HUES64 (cell line): ENCODE data around the gene LY86.
A peak's percentile ranks its signal among the peaks of the same experiment; 100 is the strongest.

Experiments
- H3K27ac ChIP-seq: 2 replicates; pipeline ENCODE4 v1.7.0; 2013; ENCODE audit warnings: low read depth, low read length, inconsistent platforms
- H3K27me3 ChIP-seq: 2 replicates; pipeline ENCODE4 v1.6.1; 2013; ENCODE audit warnings: mild to moderate bottlenecking, low read length; ENCODE audit not compliant: insufficient read depth
- H3K36me3 ChIP-seq: 2 replicates; pipeline ENCODE4 v1.6.1; 2013; ENCODE audit warnings: mild to moderate bottlenecking, low read length; ENCODE audit not compliant: insufficient read depth
- H3K4me1 ChIP-seq: 2 replicates; pipeline ENCODE4 v1.6.1; 2013; ENCODE audit warnings: mild to moderate bottlenecking, low read length, moderate library complexity; ENCODE audit not compliant: insufficient read depth
- H3K4me3 ChIP-seq: 2 replicates; pipeline ENCODE4 v1.5.1; 2013; ENCODE audit warnings: mild to moderate bottlenecking, low read length, moderate library complexity
- H3K9ac ChIP-seq: 2 replicates; pipeline ENCODE4 v1.6.1; 2013; ENCODE audit warnings: mild to moderate bottlenecking, low read depth, low read length
- H3K9me3 ChIP-seq: 2 replicates; pipeline ENCODE4 v1.6.1; 2013; ENCODE audit warnings: low read depth, low read length; ENCODE audit not compliant: insufficient read depth
- WGBS: fragments of 150-250, 120-280 bp; methylation state at CpG from one replicate; pipeline ENCODE4 v1.1.7; 2013; ENCODE audit warnings: missing lambda C conversion rate; 5-methylcytosine and 5-hydroxymethylcytosine counted together

The LY86 gene

DNA sequence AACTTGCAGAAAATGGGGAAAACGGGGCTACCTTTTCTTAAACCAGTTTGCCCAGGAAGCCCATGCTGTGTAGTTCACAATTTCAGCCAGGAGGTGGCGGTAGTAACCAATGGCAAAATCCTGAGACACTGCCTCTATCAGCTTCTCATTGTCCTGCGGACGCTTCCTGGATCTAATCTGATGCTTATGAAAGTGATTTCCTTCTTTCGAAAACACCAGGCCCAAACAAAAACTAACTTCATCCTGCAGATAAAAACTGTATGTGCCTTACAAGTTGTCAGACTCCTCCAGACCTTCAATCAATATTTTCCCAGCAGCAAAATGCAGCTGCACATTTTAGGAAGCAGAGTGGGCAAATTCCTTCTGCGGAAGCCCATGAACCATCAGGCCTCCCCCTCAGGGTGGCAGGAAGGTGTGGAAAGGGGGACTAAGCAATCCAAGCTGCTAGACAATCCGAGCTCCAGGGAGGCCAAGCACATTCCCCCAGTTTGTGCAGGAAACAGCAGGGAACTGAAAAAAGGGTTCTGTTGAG, 88.5 kb downstream of the LY86 start:
- Histone ChIP-seq H3K27me3 (no peaks in the 10 kb centered on the region), H3K4me3 (no peak overlapping the region), H3K4me1 (peaks cover 27% of the 10 kb centered on the region), H3K9me3 (no peaks in the 10 kb centered on the region), H3K9ac (no peak overlapping the region), H3K27ac (no peak overlapping the region), H3K36me3 (no peaks in the 10 kb centered on the region)
- WGBS = 24% methylated on average over 7 of the region's 7 CpGs

DNA sequence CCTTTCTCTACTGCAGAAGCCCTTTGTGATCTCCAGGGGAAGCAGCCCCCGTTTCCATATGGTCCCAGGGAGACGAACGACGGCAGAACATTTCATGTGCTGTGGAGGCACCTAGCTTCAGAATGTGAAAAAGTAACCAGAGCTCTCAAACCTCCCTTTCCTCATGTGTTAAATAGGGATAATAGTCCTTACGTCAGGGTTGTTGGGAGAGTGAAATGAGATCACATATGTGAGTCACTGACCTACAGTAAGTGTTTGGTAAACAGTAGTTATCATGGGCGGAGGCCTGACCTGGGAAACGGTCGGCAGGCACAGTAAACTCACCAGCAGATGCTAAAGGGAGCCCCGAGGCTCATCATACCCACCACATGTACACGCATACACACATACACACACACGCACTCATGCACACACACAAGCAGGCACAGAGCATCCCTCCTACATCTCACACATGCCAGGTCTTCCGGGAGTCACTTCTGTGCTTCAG, 89.7 kb downstream of the LY86 start:
- WGBS = 63% methylated on average over 12 of the region's 12 CpGs
- H3K4me3 ChIP-seq = no peak overlapping the region
- H3K27ac ChIP-seq = no peak overlapping the region

DNA sequence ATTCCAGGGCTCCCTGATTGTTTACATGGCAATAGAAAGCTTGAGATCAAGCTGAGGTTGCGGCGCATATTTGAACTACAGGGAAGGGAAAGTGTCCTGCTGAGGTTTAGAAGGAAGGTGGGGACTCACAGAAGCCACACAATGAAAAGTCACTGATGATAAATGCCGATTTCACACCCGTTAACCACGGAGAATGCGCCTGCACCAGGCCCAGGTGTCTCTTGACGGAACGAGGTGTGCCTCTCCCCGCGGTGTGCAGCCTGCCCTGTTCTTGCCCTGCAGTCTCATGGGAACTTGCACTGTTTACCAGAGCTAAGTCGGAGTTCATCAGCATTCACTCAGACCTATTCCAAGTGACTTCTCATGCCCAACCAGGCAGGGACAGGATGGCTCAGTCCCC, 90.3 kb downstream of the LY86 start:
- no peak overlapping the region for H3K4me3 ChIP-seq
- H3K9me3 ChIP-seq = no peaks in the 10 kb centered on the region
- 27% methylated on average over 11 of the region's 11 CpGs for WGBS
- H3K9ac ChIP-seq = no peak overlapping the region
- peaks cover 27% of the 10 kb centered on the region for H3K4me1 ChIP-seq
- H3K27me3 ChIP-seq = no peaks in the 10 kb centered on the region
- H3K36me3 ChIP-seq = no peaks in the 10 kb centered on the region
- H3K27ac ChIP-seq = no peak overlapping the region

More for the DNA sequence above, 89.7 kb downstream of the LY86 start:
- Histone ChIP-seq H3K9ac (no peak overlapping the region), H3K9me3 (no peaks in the 10 kb centered on the region), H3K36me3 (no peaks in the 10 kb centered on the region), H3K4me1 (peaks cover 27% of the 10 kb centered on the region), H3K27me3 (no peaks in the 10 kb centered on the region)

DNA sequence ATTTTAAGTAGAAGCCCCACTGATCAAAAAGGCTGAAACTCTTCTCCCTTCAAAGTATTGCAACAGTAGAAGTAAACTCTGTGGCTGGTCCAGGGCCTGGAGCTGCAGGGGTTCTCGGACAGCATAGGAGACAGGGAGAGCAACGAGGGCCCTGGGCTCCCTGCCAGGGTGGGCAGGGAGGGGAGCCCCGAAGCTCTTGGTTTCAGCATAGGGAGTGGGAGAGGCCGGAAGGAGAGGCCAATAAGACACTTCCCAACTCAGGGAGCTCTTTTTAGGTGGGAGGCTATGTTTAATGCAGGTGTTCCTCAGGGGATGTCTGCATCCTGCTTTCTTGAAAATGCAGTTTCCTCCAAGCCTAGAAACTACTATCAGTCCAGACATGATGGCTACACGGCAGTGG, 91.1 kb downstream of the LY86 start:
- Histone ChIP-seq H3K27ac (no peak overlapping the region), H3K9me3 (no peaks in the 10 kb centered on the region), H3K4me3 (no peak overlapping the region), H3K36me3 (no peaks in the 10 kb centered on the region), H3K4me1 (peaks cover 27% of the 10 kb centered on the region), H3K27me3 (no peaks in the 10 kb centered on the region), H3K9ac (no peak overlapping the region)
- WGBS = 85% methylated on average over 5 of the region's 5 CpGs

DNA sequence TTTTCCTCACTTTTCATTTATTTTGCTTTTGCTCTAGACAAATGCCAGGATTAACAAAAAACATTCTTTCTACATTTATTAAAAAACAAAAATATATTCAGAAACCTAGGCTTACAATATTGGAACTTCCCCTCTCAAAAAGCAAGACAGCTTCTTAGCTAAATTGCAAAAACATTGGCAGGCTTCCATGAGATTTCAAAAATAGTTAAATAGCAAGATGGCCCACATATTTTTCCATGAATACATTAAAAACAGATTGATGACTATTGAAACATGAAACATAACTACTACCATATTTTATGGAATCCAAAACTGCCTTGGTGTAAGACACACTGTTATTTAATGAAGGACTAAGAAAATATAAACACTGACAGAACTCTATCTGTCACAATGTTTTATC, 92.0 kb downstream of the LY86 start:
- no peak overlapping the region for H3K4me3 ChIP-seq
- no peak overlapping the region for H3K9ac ChIP-seq
- no peaks in the 10 kb centered on the region for H3K27me3 ChIP-seq
- H3K36me3 ChIP-seq = no peaks in the 10 kb centered on the region
- peaks cover 27% of the 10 kb centered on the region for H3K4me1 ChIP-seq
- H3K9me3 ChIP-seq = no peaks in the 10 kb centered on the region
- H3K27ac ChIP-seq = no peak overlapping the region

DNA sequence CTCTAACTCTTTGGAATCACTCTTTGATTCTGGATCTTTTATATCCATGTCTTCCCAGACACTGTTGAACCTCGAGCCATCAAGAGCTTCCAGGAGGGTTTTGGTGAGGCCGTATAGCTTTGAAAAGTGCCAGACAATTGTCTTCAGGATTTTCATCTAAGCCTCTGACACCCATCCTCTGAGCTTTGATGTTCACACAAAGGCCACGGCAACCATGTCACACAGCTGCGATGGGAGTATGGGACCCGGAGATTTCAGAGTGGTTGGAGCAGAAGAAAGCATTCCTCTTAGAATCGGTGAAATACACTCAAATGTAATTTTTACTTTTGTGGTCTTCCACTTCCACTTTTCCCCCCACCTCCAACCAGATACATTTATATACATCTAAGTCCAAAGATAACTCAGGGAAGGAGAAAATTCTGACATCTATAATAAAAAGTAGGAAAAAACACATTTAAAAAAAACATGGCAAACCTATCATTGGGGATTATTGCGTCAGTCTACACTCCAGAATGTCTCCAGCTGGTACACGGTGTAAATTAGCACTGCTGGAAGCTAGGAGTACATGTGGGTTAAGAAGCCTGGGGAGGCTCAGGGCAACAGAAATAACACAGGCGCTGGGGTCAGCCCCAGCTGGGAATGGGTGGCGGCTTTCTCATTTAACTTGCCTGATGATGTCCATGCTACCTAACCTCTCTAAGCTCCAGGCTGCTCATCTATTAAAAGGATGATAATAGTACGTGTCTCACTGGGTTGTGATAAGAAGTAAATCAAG, 92.7 kb downstream of the LY86 start:
- H3K36me3 ChIP-seq = no peaks in the 10 kb centered on the region
- no peak overlapping the region for H3K27ac ChIP-seq
- no peak overlapping the region for H3K9ac ChIP-seq
- H3K9me3 ChIP-seq = no peaks in the 10 kb centered on the region
- peaks cover 28% of the 10 kb centered on the region for H3K4me1 ChIP-seq
- WGBS = 89% methylated on average over 10 of the region's 11 CpGs
- no peak overlapping the region for H3K4me3 ChIP-seq
- no peaks in the 10 kb centered on the region for H3K27me3 ChIP-seq

DNA sequence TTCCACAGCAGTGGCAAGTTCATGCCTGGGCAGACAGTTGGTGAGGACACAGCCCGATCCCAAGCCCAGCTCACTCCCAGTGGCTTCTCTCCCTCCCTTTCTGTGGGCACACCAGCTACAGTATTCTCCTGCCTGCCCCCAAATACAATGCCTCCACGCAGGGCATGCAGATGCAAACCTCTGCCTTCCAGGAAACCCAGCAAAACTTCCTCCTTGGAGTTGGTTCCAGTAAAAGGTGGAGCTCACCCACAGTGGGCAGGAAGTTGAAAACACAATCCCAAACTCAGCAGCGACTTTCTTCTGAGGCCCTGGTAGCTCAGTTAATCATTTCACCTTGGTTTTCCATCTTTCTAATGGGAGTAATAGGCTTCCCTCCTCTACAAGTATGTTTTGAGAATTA, 93.7 kb downstream of the LY86 start:
- no peaks in the 10 kb centered on the region for H3K27me3 ChIP-seq
- H3K4me3 ChIP-seq = no peak overlapping the region
- H3K9ac ChIP-seq = no peak overlapping the region
- H3K36me3 ChIP-seq = no peaks in the 10 kb centered on the region
- WGBS = 78% methylated on average over 3 of the region's 3 CpGs
- H3K27ac ChIP-seq = no peak overlapping the region
- H3K4me1 ChIP-seq = peaks cover 29% of the 10 kb centered on the region
- H3K9me3 ChIP-seq = no peaks in the 10 kb centered on the region

DNA sequence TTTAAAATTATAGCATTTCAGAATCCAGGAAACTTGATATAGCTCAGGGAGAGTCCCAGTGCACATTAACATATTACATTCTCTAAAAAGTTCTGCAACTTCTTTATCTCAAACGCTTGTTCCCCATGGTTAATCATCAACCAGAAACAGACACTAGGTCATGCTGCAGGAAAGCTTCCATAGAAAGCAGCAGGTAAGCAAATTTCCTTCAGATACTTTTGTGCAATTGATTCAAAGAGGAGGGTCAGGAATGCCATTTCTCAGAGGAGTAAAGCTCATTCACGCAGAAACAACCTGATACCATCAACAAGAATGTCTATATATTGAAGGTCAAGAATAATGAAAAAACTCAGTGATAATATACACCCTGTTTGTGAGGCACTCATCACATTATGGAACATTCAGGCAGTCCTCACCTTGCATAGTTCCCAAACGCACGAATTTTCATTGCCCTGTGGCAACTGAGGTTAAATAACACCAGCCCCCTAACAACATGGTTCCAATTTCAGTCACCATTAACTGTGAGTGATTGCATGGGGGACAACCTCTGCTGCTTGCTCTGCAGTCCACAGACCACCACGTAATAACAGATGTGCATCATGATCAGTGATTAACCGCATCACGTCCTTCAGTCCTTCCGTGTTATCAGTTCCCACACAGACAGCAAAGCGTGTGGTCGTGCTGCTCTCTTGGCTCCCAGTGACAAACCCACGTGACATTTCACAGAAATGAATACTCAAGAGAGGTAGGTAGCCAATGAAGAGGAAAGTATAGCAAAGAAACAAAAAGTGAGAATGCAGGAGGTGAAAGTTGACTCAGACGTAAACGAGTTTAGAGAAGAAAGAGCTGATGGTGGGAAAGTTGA, 95.7 kb downstream of the LY86 start:
- no peak overlapping the region for H3K4me3 ChIP-seq
- WGBS = 90% methylated on average over 12 of the region's 13 CpGs
- no peaks in the 10 kb centered on the region for H3K9me3 ChIP-seq
- H3K9ac ChIP-seq = no peak overlapping the region
- no peaks in the 10 kb centered on the region for H3K36me3 ChIP-seq
- no peak overlapping the region for H3K27ac ChIP-seq
- H3K4me1 ChIP-seq = peaks cover 34% of the 10 kb centered on the region
- 0 out of 2 replicates have a peak, but pooled peaks cover 4% of the 10 kb centered on the region for H3K27me3 ChIP-seq

DNA sequence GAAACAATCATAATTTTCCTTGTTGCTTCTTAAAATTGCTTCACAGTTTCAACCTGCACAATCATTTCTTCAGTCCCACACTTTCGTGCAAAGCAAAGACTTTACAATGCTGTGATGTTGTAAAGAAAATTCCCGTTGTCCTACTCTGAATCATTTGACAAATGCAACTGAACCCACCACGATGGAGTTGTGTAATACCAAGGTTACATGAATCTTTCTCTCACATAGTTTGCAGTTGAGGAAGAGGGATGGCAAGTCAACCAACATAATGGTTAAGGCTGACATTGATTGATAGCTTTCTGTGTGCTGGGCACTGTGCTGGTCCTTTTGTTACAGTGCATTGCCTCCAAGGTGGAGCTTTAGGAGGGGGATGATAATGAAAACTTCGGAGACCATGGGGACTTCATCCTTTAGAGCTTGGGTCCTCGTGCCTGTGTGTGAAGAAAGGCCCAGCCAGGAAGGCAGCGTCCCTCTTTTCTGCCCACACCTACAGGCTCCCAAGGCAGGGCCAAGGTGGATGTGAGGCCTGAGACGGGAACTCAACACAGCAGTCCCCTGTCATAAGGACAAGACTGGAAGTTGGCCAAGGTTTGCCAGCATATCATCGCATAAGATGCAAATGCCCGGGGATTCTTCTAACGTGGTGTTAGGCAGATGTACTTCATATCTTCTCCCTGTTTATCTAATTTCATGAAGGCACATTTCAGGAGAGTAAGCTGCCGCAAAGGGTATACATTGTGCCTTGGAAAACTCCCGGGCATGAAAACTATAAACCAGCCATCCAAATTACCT, 96.9 kb downstream of the LY86 start:
- H3K9me3 ChIP-seq = no peaks in the 10 kb centered on the region
- H3K4me3 ChIP-seq = no peak overlapping the region
- H3K36me3 ChIP-seq = no peaks in the 10 kb centered on the region
- H3K4me1 ChIP-seq = peaks cover 31% of the 10 kb centered on the region
- 92% methylated on average over 12 of the region's 12 CpGs for WGBS
- H3K9ac ChIP-seq = no peak overlapping the region
- H3K27me3 ChIP-seq = 0 out of 2 replicates have a peak, but pooled peaks cover 4% of the 10 kb centered on the region
- no peak overlapping the region for H3K27ac ChIP-seq

DNA sequence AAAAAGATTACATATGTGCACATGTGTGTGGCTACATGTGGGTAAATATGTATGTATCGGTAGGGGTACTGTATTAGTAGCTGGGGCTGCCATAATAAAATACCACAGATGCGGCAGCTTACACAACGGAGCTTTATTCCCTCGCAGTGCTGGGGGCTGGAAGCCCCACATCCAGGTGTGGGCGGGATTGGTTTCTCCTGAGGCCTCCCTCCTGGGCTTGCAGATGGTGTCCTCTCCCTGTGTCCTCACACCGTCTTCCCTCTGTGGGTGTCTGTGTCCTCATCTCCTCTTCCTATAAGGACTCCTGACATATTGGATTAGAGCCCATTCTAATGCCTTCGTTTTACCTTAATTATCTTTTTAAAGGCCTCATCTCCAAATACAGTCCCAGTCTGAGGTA, 97.7 kb downstream of the LY86 start:
- peaks cover under 1% of the 10 kb centered on the region; the same call in 1 of the 2 replicates for H3K9me3 ChIP-seq

More for the DNA sequence above, 97.7 kb downstream of the LY86 start:
- WGBS = 96% methylated on average over 6 of the region's 7 CpGs
- Histone ChIP-seq H3K9ac (no peak overlapping the region), H3K4me1 (peaks cover 26% of the 10 kb centered on the region), H3K4me3 (peak overlapping the region; percentile 46), H3K27me3 (0 out of 2 replicates have a peak, but pooled peaks cover 4% of the 10 kb centered on the region), H3K36me3 (no peaks in the 10 kb centered on the region), H3K27ac (peak overlapping the region; percentile 55; the same call in 1 of the 2 replicates)
